ENCODE results near the gene GCN1.

Gene GCN1

DNA sequence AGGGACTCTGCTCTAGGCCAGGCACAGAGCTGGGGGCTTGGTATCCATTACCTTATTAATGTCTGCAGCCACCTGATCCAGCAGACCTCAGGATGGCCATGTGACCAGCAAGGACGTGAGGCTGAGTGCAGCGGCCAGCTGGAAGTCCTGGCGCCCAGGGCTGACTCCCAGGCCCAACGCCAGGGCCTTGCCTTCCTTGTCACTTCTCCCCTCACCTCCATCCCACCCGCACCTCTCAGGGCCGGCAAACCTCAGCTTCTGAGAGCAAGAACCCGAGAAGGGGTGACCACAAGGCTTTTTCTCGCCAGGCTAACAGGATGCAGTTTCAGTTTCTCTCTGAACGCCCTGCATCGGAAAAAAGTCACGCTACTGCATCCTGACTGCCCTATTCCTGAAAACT, 93.3 kb downstream of the GCN1 start:
- Histone ChIP-seq H3K27ac (ENCODE audit: low read length) (peak overlapping the region; percentile 49), H3K27me3 (ENCODE audit: control insufficient read depth in 1 of 2, insufficient read depth in 2 of 2, low read length in 2 of 2) (no peaks in the 10 kb centered on the region), H3K4me1 (ENCODE audit: control insufficient read depth, insufficient read depth, low read length) (peaks cover 21% of the 10 kb centered on the region), H3K9ac (ENCODE audit: low read length in 2 of 2) (peak overlapping the region in 1 of 2 donors; percentile 15), H3K9me3 (ENCODE audit: control insufficient read depth in 2 of 2, low read length in 2 of 2) (no peaks in the 10 kb centered on the region), H3K36me3 (ENCODE audit: control insufficient read depth in 2 of 2, insufficient read depth in 2 of 2, low read length in 2 of 2) (peaks cover 33 to 37% of the 10 kb centered on the region in 2 donors), H3K4me3 (ENCODE audit: low read length in 2 of 2) (peak overlapping the region in 1 of 2 donors; percentile 22)

DNA sequence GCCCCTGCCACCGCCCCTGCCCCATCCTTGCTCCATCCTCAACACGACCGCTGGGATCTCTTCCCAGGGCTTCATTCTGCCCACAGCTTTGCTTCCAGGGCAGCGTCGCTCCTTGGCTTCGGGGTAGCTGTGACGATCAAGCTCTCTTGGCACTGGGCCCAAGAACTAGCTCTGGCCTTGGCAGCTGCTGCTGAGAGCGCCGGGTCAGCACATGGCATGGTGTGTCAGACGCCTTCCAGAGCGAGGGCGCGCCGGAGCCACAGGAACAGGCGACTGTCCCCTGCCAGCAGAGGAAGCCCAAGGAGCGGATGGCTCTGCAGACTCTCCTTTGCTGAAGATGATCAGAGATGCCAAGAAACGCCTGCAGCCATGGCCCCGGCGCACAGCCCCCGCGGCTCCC, 93.9 kb downstream of the GCN1 start:
- H3K27me3 ChIP-seq (ENCODE audit: control insufficient read depth in 1 of 2, insufficient read depth in 2 of 2, low read length in 2 of 2) = no peaks in the 10 kb centered on the region
- H3K9me3 ChIP-seq (ENCODE audit: control insufficient read depth in 2 of 2, low read length in 2 of 2) = no peaks in the 10 kb centered on the region
- H3K9ac ChIP-seq (ENCODE audit: low read length in 2 of 2) = no peak overlapping the region
- peak overlapping the region; percentile 49 for H3K27ac ChIP-seq (ENCODE audit: low read length)
- peaks cover 21% of the 10 kb centered on the region for H3K4me1 ChIP-seq (ENCODE audit: control insufficient read depth, insufficient read depth, low read length)
- peak overlapping the region in 1 of 2 donors; percentile 22 for H3K4me3 ChIP-seq (ENCODE audit: low read length in 2 of 2)
- H3K36me3 ChIP-seq (ENCODE audit: control insufficient read depth in 2 of 2, insufficient read depth in 2 of 2, low read length in 2 of 2) = peaks cover 34 to 37% of the 10 kb centered on the region in 2 donors

DNA sequence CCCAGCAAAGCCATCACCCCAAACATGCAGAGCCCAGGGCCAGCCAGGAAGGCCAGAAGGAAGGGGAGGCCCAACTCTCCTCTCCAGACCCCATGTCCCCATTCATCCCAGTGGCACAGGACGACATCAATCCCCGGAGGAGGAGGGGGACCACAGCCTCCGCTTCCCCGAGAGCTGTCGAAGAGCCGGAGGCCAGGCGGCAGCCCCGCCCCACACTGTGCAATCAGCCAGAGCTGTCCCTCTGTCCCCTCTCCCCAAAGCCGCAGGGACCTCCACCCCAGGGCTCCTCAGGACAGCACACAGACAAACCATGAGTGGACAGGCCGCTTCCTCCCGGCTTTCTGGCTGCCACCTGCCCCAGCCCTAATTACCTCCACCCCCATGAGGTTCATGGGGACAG, 94.8 kb downstream of the GCN1 start:
- Histone ChIP-seq H3K4me1 (ENCODE audit: control insufficient read depth, insufficient read depth, low read length) (peaks cover 23% of the 10 kb centered on the region), H3K9me3 (ENCODE audit: control insufficient read depth in 2 of 2, low read length in 2 of 2) (no peaks in the 10 kb centered on the region), H3K27me3 (ENCODE audit: control insufficient read depth in 1 of 2, insufficient read depth in 2 of 2, low read length in 2 of 2) (no peaks in the 10 kb centered on the region), H3K4me3 (ENCODE audit: low read length in 2 of 2) (no peak overlapping the region), H3K27ac (ENCODE audit: low read length) (peak overlapping the region; percentile 18), H3K9ac (ENCODE audit: low read length in 2 of 2) (no peak overlapping the region), H3K36me3 (ENCODE audit: control insufficient read depth in 2 of 2, insufficient read depth in 2 of 2, low read length in 2 of 2) (peaks cover 32 to 34% of the 10 kb centered on the region in 2 donors)

DNA sequence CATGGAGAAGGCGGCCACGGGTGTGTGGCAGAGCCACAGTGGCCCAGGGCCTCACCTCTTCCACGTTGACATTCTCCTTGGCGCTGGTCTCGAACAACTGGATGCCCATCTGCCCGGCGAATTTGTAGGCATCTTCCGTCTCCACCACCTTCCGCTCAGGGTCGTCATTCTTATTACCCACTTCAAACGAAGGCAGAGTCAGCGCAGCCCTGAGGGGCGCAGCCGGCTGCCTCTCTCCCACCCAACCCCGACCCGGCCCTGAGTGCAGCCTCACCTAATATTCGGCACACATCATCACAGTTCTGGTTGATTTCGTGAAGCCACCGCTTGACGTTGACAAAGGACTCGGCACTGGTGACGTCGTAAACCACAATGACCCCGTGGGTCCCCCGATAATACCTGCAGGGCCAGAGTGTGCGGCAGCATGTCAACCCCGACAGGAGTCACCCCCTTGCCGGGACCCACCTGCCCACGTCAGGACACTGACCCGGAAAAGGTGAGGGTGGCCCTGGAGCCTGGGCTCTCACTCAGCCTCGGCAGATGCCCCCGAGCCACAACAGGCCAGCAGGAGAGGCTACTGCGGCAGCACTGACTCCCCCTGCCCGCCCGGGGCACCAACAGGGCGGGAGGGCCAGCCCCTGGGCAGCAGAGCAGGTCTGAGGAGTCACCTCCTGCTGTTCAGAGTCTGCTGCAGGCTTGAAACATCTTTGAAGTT, 95.6 kb downstream of the GCN1 start:
- H3K4me1 ChIP-seq (ENCODE audit: control insufficient read depth, insufficient read depth, low read length) = peaks cover 30% of the 10 kb centered on the region

DNA sequence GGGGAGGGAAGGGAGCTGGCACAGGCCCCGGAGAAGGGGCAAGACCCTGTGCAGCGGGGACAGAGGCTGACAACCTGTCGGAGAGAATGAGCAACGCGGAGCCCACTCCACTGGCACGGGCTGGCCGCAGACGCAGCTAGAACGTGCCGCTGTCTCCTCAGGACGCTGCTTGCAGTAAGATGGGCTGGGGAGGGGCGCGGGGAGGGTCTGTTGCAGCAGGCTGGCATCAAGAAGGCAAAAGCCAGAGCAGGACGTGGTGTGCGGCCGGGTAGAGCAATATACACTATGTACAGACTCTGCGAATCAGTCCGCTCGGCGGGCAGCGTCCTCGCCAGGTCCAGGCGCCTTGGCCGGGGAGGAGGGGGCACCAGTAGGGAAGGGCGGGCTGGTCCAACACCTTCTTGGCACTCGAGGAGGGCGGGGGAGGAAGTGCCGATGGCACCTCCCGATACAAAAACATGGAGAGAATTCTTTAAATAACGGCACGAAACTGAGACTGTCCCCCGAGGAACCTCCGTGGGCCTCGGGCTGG, 97.8 kb downstream of the GCN1 start:
- Histone ChIP-seq H3K36me3 (ENCODE audit: control insufficient read depth in 2 of 2, insufficient read depth in 2 of 2, low read length in 2 of 2) (peaks cover 25 to 29% of the 10 kb centered on the region in 2 donors), H3K27me3 (ENCODE audit: control insufficient read depth in 1 of 2, insufficient read depth in 2 of 2, low read length in 2 of 2) (no peaks in the 10 kb centered on the region), H3K4me3 (ENCODE audit: low read length in 2 of 2) (no peak overlapping the region), H3K9me3 (ENCODE audit: control insufficient read depth in 2 of 2, low read length in 2 of 2) (no peaks in the 10 kb centered on the region), H3K9ac (ENCODE audit: low read length in 2 of 2) (no peak overlapping the region), H3K27ac (ENCODE audit: low read length) (no peak overlapping the region), H3K4me1 (ENCODE audit: control insufficient read depth, insufficient read depth, low read length) (peaks cover 30% of the 10 kb centered on the region)

More for the DNA sequence above, 95.6 kb downstream of the GCN1 start:
- peaks cover 33 to 34% of the 10 kb centered on the region in 2 donors for H3K36me3 ChIP-seq (ENCODE audit: control insufficient read depth in 2 of 2, insufficient read depth in 2 of 2, low read length in 2 of 2)
- H3K9ac ChIP-seq (ENCODE audit: low read length in 2 of 2) = no peak overlapping the region
- H3K27ac ChIP-seq (ENCODE audit: low read length) = no peak overlapping the region
- no peaks in the 10 kb centered on the region for H3K9me3 ChIP-seq (ENCODE audit: control insufficient read depth in 2 of 2, low read length in 2 of 2)
- no peaks in the 10 kb centered on the region for H3K27me3 ChIP-seq (ENCODE audit: control insufficient read depth in 1 of 2, insufficient read depth in 2 of 2, low read length in 2 of 2)
- H3K4me3 ChIP-seq (ENCODE audit: low read length in 2 of 2) = no peak overlapping the region

DNA sequence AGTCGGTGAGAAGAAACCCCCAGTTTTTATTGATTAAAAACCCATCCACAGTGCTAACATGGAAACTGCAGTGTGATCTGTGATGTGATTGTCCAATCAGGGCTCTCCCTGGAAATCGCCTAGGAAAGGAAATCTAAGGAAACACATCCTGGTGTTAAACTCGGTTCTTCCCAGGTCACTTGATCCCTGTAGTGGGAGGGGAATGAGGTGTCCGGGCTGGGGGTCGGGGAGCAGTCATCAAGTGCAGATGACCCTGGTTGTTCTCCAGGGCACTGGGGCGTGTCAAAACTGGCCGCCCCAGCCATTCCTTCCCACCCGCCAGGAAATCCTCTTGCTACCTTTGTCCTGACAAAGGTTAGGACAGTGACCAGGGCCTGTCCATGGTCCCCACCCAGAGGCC, 98.8 kb downstream of the GCN1 start:
- Histone ChIP-seq H3K27me3 (ENCODE audit: control insufficient read depth in 1 of 2, insufficient read depth in 2 of 2, low read length in 2 of 2) (no peaks in the 10 kb centered on the region), H3K9ac (ENCODE audit: low read length in 2 of 2) (no peak overlapping the region), H3K4me3 (ENCODE audit: low read length in 2 of 2) (no peak overlapping the region), H3K4me1 (ENCODE audit: control insufficient read depth, insufficient read depth, low read length) (peaks cover 22% of the 10 kb centered on the region), H3K36me3 (ENCODE audit: control insufficient read depth in 2 of 2, insufficient read depth in 2 of 2, low read length in 2 of 2) (peaks cover 25 to 29% of the 10 kb centered on the region in 2 donors), H3K9me3 (ENCODE audit: control insufficient read depth in 2 of 2, low read length in 2 of 2) (no peaks in the 10 kb centered on the region), H3K27ac (ENCODE audit: low read length) (no peak overlapping the region)

DNA sequence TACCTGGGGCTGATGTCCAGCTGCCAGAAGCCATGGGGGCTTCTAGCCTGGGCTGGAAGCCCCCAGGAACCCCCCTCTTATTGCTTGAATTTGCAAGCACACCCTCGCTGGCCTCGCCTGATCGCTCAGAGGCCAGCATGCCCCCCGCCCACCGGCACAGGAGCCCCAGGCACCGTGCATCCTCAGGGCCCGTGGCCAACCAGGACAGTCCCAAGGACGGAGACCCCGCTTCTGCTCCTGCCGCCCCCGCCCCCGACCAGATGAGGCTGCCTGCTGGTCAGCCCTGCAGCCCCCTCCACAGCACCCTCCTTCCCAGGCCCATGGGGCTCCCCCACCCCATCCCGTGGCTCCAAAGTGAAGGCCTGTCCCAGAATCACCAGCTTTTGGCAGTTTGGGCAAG, 99.2 kb downstream of the GCN1 start:
- Histone ChIP-seq H3K9me3 (ENCODE audit: control insufficient read depth in 2 of 2, low read length in 2 of 2) (no peaks in the 10 kb centered on the region), H3K4me1 (ENCODE audit: control insufficient read depth, insufficient read depth, low read length) (peaks cover 18% of the 10 kb centered on the region), H3K9ac (ENCODE audit: low read length in 2 of 2) (no peak overlapping the region), H3K27ac (ENCODE audit: low read length) (no peak overlapping the region), H3K4me3 (ENCODE audit: low read length in 2 of 2) (no peak overlapping the region), H3K27me3 (ENCODE audit: control insufficient read depth in 1 of 2, insufficient read depth in 2 of 2, low read length in 2 of 2) (no peaks in the 10 kb centered on the region), H3K36me3 (ENCODE audit: control insufficient read depth in 2 of 2, insufficient read depth in 2 of 2, low read length in 2 of 2) (peaks cover 25 to 29% of the 10 kb centered on the region in 2 donors)

DNA sequence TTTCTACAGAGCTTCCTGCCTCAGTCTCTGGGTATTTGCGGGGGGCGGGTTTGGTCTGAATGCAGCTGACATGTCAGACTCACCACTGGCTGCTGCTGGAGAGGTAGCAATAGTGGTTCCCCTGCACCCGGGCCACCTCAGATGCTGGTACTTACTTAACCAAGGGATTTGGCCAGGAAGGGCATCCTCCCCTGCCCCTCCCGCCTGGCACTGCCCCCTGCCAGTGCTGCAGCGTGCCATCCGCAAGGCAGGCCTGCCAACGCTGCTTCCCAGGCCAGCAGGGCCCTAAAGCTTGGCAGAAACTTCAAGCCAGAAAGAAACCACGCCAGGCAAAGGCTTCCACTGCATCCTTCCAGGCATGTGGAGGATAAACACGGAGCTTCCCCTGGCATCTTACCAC, 100.0 kb downstream of the GCN1 start:
- Histone ChIP-seq H3K9me3 (ENCODE audit: control insufficient read depth in 2 of 2, low read length in 2 of 2) (no peaks in the 10 kb centered on the region), H3K9ac (ENCODE audit: low read length in 2 of 2) (no peak overlapping the region), H3K4me1 (ENCODE audit: control insufficient read depth, insufficient read depth, low read length) (peaks cover 14% of the 10 kb centered on the region), H3K27me3 (ENCODE audit: control insufficient read depth in 1 of 2, insufficient read depth in 2 of 2, low read length in 2 of 2) (no peaks in the 10 kb centered on the region), H3K4me3 (ENCODE audit: low read length in 2 of 2) (no peak overlapping the region), H3K27ac (ENCODE audit: low read length) (no peak overlapping the region), H3K36me3 (ENCODE audit: control insufficient read depth in 2 of 2, insufficient read depth in 2 of 2, low read length in 2 of 2) (peaks cover 25% of the 10 kb centered on the region in 2 donors)

DNA sequence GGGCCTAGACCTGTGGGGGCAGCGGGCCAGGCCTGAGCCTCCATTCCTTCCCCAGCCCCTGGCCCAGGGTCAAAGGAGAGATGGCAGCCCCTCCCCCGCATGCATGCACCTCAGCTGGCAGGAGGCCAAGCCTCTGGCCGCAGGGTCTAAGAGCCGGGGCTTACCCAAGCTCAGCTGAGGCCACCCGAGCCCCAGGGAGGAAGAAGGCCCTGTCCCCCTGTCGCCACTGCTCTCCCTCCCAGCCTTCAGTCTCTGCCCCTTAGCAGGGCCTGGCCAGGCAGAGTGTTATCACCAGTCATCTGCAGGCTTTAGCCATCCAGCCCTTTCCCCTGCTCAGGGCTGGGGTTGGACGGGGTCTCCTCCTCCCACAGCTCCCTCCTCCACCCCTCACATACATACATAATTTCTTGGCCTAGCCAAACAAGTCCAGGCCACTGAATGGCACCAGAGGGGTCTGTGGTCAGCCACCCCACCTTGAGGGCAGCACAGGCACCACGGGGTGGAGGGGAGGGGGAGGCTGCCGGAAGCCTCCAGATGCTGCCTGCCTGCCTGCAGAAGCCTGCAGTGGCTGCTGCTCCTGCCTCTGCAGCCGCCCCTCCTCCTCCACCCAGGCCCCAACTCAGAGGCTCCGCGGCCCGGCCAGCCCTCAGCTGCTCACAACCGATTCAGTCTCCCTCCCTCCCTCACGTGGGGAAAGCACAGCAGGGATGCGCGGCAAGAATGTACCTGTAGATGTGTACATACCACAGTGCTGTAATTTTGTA, 100.7 kb downstream of the GCN1 start:
- H3K27ac ChIP-seq (ENCODE audit: low read length) = no peak overlapping the region
- no peaks in the 10 kb centered on the region for H3K9me3 ChIP-seq (ENCODE audit: control insufficient read depth in 2 of 2, low read length in 2 of 2)
- H3K36me3 ChIP-seq (ENCODE audit: control insufficient read depth in 2 of 2, insufficient read depth in 2 of 2, low read length in 2 of 2) = peaks cover 22 to 25% of the 10 kb centered on the region in 2 donors
- peaks cover 14% of the 10 kb centered on the region for H3K4me1 ChIP-seq (ENCODE audit: control insufficient read depth, insufficient read depth, low read length)
- no peak overlapping the region for H3K4me3 ChIP-seq (ENCODE audit: low read length in 2 of 2)
- no peak overlapping the region for H3K9ac ChIP-seq (ENCODE audit: low read length in 2 of 2)
- no peaks in the 10 kb centered on the region for H3K27me3 ChIP-seq (ENCODE audit: control insufficient read depth in 1 of 2, insufficient read depth in 2 of 2, low read length in 2 of 2)

DNA sequence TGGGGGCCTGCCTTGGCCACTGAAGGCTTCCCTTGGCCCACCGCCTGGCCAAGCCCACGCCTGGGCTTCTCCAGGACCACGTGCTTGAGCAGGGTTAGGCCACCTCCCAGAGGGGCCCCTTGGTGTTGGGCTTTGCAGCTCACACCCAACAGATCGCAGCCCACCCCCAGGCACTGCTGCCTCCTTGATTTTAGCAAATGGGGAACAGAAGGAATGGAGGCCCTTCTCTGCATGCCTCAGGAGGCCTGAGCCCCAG, 101.3 kb downstream of the GCN1 start:
- peaks cover 16 to 20% of the 10 kb centered on the region in 2 donors for H3K36me3 ChIP-seq (ENCODE audit: control insufficient read depth in 2 of 2, insufficient read depth in 2 of 2, low read length in 2 of 2)
- no peaks in the 10 kb centered on the region for H3K27me3 ChIP-seq (ENCODE audit: control insufficient read depth in 1 of 2, insufficient read depth in 2 of 2, low read length in 2 of 2)
- no peak overlapping the region for H3K4me3 ChIP-seq (ENCODE audit: low read length in 2 of 2)
- H3K9ac ChIP-seq (ENCODE audit: low read length in 2 of 2) = no peak overlapping the region
- H3K4me1 ChIP-seq (ENCODE audit: control insufficient read depth, insufficient read depth, low read length) = peaks cover 14% of the 10 kb centered on the region
- H3K27ac ChIP-seq (ENCODE audit: low read length) = no peak overlapping the region
- no peaks in the 10 kb centered on the region for H3K9me3 ChIP-seq (ENCODE audit: control insufficient read depth in 2 of 2, low read length in 2 of 2)

All from stomach smooth muscle (tissue), 2 donors.